Rectal smooth muscle tissue (tissue), 1 donor: ENCODE results near the gene LPP.
A peak's percentile ranks its signal among the peaks of the same experiment; 100 is the strongest.

ENCODE experiments used
- H3K27ac ChIP-seq: one replicate; pipeline ENCODE4 v1.7.0; 2013; ENCODE audit warnings: low read depth, low read length, inconsistent platforms
- H3K27me3 ChIP-seq: one replicate; pipeline ENCODE4 v1.7.0; 2013; ENCODE audit warnings: low read length; ENCODE audit not compliant: control insufficient read depth, insufficient read depth
- H3K36me3 ChIP-seq: one replicate; pipeline ENCODE4 v1.7.0; 2013; ENCODE audit warnings: low read length; ENCODE audit not compliant: control insufficient read depth, insufficient read depth
- H3K4me1 ChIP-seq: one replicate; pipeline ENCODE4 v1.7.0; 2013; ENCODE audit warnings: low read length; ENCODE audit not compliant: control insufficient read depth, insufficient read depth
- H3K4me3 ChIP-seq: one replicate; pipeline ENCODE4 v1.7.0; 2013; ENCODE audit warnings: low read length
- H3K9ac ChIP-seq: one replicate; pipeline ENCODE4 v1.7.0; 2013; ENCODE audit warnings: low read length

Gene LPP

DNA sequence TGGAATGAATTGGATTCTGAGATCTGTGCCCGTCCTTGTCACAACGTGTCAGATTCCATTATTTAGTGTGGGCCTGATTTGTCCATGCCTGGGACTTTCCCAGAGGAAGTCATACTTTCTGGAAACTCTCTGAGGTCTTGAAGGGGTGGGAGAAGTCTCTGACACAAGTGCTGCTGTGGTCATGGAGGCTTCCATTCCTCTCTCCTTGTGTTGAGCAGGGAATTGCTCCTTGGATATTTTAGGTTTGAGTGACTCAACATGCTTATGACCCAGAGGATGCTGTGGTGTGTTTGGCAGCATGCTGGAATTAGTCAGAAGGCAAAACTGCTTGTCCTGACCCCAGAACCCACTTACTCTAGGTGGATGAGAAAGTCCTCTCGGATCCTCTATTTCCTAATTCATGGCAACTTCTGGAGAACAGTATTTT, 132.1 kb downstream of the LPP start:
- no peak overlapping the region for H3K9ac ChIP-seq
- H3K4me1 ChIP-seq = peaks cover 45% of the 10 kb centered on the region
- peak overlapping the region; percentile 55 for H3K27ac ChIP-seq
- peaks cover 4% of the 10 kb centered on the region for H3K36me3 ChIP-seq
- H3K4me3 ChIP-seq = no peak overlapping the region
- no peaks in the 10 kb centered on the region for H3K27me3 ChIP-seq

DNA sequence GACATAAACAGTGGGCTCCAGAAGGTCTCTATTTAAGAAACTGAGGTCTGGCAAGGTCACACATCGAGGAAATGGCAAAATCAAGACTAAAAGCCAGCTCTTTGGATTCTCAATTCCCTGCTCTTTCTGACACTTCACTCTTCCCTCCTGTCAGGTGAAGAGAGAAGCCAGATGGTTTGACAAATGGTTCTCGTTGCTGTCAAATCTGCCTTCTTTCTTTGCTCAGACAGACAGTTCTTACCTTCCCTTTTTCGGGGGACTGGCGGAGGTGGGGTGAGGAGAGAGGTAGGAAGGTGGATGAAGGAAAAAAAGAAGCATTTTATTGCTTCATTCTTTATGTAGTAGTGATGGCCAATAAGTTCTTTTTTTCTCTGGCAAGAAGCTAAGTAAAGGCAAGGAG, 133.4 kb downstream of the LPP start:
- H3K9ac ChIP-seq = no peak overlapping the region
- peak overlapping the region; percentile 58 for H3K27ac ChIP-seq
- H3K36me3 ChIP-seq = peaks cover 4% of the 10 kb centered on the region
- H3K4me3 ChIP-seq = no peak overlapping the region
- no peaks in the 10 kb centered on the region for H3K27me3 ChIP-seq
- peaks cover 40% of the 10 kb centered on the region for H3K4me1 ChIP-seq

DNA sequence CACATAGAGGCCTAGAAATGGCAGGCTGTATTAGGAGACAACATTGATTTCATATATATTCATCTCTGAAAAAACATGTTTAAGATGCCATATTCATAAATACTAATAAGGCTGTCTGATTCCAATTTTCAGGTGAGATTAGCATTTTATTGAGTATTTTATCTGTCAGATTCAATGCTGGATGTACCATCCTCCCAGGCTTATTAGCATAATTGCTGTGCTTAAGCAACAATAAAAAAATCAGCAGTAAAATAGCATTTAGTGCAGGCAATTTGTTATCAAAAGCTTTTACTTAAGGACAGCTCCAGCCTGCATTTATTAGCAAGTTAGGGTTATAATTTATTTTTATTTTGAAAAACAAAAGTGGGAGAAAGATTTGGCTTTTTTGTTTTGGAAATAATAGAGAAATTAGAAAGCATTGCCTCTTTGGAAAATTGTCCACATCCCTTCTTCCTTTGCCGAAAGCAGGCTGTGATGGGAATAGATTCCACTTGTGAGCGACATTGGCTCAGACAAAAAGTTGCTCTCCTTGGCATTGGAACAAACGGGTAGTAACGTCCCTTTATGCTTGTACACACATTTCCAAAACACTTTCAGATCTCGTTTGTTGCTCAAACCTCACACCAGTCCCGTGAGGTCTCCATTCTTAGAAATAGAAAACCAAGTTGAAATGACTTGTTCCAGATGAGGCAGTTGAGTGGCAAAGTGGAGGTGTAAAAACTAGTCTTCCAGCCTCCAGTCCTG, 134.0 kb downstream of the LPP start:
- no peak overlapping the region for H3K9ac ChIP-seq
- no peak overlapping the region for H3K4me3 ChIP-seq
- H3K36me3 ChIP-seq = peaks cover 4% of the 10 kb centered on the region
- H3K27me3 ChIP-seq = no peaks in the 10 kb centered on the region
- H3K4me1 ChIP-seq = peaks cover 36% of the 10 kb centered on the region
- peak overlapping the region; percentile 58 for H3K27ac ChIP-seq

DNA sequence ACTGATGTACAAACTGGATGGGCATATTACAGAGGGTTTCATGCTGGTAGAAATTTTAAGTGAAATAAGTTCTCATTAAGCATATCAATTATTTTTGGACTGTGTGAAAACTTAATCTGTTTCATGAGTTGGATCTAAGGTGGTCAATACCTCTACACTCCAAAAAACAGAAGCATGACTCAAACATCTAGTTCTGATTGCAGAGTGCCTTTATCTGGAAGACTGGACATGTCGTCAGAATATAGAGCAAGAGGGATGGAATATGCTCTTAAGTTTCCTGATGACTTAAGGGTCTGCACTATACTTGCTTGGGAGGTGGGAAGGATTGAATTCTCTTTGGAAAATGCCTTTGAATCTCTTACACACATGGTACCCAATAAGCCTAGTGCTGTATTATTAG, 138.3 kb downstream of the LPP start:
- H3K4me3 ChIP-seq = no peak overlapping the region
- H3K36me3 ChIP-seq = peaks cover 4% of the 10 kb centered on the region
- H3K9ac ChIP-seq = no peak overlapping the region
- peak overlapping the region; percentile 83 for H3K27ac ChIP-seq
- H3K4me1 ChIP-seq = peaks cover 33% of the 10 kb centered on the region
- no peaks in the 10 kb centered on the region for H3K27me3 ChIP-seq

DNA sequence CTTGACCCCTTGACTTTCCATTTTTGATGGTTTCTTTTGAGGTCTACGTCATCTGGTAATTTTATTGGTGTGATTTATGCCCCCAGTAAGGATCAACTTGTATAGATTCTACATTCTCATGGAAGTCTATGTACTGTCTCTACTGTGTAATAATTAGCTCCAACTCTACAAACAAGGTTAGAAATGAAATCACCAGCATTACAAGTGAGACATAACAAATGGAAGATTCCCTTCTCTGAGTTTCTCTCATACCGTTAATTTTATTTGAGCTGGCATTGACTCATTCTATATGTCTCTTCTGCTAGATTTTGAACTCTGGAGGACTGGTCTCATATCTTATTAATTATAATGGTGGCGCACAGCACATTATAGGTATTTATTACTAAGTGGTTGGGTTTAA, 138.9 kb downstream of the LPP start:
- Histone ChIP-seq H3K9ac (no peak overlapping the region), H3K27me3 (no peaks in the 10 kb centered on the region), H3K36me3 (peaks cover 4% of the 10 kb centered on the region), H3K4me1 (peaks cover 30% of the 10 kb centered on the region), H3K4me3 (no peak overlapping the region), H3K27ac (peak overlapping the region; percentile 83)

DNA sequence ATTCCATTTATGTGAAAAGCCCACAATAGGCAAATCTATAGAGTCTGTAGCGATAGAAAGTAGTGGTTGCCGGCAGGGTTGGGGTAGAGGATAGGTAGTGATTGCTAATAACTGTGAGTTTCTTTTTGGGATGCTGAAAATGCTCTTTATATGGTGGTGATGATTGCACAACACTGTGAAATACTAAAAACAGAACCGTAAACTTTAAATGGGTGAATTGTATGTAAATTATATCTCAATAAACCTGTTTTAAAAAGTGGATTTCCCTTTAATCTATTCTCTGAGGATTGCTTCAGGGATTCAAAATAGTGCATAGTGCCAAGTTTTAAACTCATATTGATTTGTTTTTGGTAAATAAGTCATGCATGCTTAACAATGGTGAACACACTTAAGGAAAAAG, 140.2 kb downstream of the LPP start:
- Histone ChIP-seq H3K27me3 (no peaks in the 10 kb centered on the region), H3K4me1 (peaks cover 35% of the 10 kb centered on the region), H3K4me3 (no peak overlapping the region), H3K36me3 (peaks cover 4% of the 10 kb centered on the region), H3K9ac (no peak overlapping the region), H3K27ac (peak overlapping the region; percentile 83)

DNA sequence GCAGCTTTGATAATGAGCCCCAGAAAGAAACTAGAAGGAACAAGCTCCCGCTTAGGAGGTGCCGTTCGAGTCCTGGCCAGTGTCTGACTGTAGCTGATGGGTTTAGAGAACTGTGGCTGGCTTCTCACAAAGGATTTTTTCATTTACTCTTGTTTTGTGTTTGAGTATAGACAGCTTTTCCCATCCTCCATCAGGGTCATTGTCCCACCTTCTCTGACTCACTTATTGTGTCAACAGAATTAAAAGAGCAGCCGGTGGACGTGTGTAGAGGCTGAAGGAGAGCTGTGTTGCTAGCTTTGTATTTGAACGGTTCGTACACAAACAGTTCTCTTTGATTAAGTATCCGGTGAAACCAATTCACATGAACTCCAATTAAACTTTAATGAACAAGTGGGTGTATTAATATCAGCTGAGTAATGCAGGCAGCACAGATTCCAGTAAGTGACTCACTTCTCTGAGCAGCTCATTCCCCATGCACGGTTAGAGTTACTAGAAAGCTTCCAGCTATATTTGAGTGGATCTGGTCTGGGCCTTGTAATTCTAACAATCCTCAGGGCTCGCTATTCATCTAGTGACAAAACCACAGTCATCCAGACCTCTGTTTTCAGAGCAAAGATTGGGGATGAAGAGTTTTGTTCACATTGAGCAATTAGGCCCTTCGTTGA, 141.0 kb downstream of the LPP start:
- Histone ChIP-seq H3K9ac (no peak overlapping the region), H3K36me3 (peaks cover 4% of the 10 kb centered on the region), H3K4me3 (no peak overlapping the region), H3K4me1 (peaks cover 42% of the 10 kb centered on the region), H3K27me3 (no peaks in the 10 kb centered on the region), H3K27ac (peak overlapping the region; percentile 83)

DNA sequence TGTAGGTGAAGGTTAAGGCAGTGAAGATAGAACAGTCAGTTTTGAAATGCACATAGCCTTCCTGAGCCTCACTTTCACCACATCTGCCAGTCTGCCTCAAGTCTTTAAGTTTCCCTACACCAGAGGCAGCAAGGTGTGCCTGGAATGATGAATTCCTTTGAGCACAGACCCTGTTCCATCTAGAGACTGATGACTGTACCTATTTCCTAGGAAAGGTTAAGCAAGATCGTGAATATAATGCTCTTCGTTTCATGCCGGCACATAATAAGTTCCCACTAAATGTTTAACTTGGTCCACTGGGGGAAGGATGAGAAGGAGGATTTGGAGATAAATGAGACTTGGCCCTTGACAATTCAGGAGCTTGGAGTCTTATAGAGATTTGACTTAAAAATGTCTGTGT, 141.9 kb downstream of the LPP start:
- H3K4me3 ChIP-seq = no peak overlapping the region
- H3K27ac ChIP-seq = peak overlapping the region; percentile 83
- H3K36me3 ChIP-seq = no peaks in the 10 kb centered on the region
- no peaks in the 10 kb centered on the region for H3K27me3 ChIP-seq
- no peak overlapping the region for H3K9ac ChIP-seq
- peaks cover 48% of the 10 kb centered on the region for H3K4me1 ChIP-seq

DNA sequence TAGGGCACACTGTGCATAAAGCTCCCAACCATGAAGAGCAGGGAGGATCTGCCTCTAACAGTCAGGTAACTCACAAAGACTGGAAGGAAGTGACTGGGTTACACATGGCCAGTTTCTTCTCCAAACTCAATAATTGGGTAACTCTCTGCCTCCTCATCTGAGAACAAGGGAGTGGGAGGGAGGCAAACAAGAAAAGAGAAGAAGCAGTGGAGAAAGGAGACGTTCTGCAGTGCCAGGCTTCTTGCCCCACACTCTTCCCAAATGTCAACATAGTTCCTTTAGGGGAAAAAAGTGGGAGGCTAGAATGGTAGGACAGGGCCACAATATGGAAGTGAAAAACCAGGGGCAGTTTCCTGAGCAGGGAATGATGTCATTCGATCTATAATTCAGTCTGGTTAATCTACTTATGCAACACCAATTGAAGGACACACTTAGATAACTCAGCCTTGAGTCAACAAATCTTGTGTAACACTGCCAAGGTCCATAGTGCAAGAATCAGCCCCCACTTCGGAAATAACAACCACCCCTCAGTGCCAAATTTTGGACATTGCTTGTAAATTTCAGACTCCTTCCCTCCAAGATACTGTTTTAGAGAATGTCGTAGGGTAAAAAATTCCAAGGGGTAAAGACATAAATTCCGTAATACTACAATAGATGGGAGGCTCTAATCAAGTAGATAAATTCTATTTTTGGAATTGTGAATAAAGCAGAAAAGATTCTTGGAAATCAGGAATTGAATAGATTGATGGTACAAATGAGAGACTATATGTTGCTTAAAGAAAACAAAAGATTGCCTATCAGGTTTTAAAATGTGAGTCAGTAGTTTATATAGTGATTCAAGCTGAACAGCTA, 143.0 kb downstream of the LPP start:
- Histone ChIP-seq H3K4me1 (peaks cover 48% of the 10 kb centered on the region), H3K9ac (no peak overlapping the region), H3K27ac (peak overlapping the region; percentile 83), H3K4me3 (no peak overlapping the region), H3K27me3 (no peaks in the 10 kb centered on the region), H3K36me3 (no peaks in the 10 kb centered on the region)

DNA sequence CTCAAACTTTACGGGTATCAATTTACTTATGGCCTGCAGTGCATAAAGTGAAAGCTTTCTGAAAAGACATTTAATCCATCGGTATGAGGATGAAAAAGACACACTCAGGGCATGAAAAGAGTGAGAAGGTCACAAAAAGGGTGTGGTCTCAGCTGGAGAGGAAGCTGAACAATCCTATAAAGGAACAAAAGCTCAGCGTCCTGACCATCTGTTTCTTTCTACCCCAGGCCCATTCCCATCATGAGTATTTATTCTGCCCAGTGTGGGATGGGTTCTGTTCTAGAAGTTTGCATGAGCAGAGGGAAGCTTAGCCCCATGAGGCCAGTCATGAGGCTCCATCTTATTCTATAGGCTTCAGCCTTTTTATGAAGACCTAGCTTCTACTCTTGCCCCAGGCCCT, 144.6 kb downstream of the LPP start:
- Histone ChIP-seq H3K27ac (peak overlapping the region; percentile 83), H3K4me1 (peaks cover 55% of the 10 kb centered on the region), H3K9ac (no peak overlapping the region), H3K4me3 (no peak overlapping the region), H3K27me3 (no peaks in the 10 kb centered on the region), H3K36me3 (no peaks in the 10 kb centered on the region)

DNA sequence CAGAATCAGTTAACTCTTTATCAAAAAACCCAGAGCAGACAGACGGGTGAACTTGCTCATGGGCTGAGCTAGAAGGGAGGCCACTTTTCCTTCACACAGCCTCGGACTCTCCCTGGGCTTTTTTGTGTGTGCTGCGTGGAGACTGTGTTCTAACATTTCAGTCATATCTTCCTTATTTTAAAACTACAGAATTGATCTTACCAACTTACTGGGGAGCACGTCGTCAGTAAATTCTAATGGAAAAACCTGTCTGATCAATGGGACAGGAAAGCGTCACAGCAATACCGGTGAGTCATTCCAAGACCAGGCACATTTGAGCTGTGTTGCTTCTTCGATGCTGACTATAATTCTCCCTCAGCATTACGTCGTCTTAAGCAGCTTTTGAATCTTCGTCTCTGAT, 145.1 kb downstream of the LPP start:
- H3K4me3 ChIP-seq = no peak overlapping the region
- H3K27me3 ChIP-seq = no peaks in the 10 kb centered on the region
- H3K27ac ChIP-seq = peak overlapping the region; percentile 83
- H3K9ac ChIP-seq = no peak overlapping the region
- no peaks in the 10 kb centered on the region for H3K36me3 ChIP-seq
- peaks cover 54% of the 10 kb centered on the region for H3K4me1 ChIP-seq

DNA sequence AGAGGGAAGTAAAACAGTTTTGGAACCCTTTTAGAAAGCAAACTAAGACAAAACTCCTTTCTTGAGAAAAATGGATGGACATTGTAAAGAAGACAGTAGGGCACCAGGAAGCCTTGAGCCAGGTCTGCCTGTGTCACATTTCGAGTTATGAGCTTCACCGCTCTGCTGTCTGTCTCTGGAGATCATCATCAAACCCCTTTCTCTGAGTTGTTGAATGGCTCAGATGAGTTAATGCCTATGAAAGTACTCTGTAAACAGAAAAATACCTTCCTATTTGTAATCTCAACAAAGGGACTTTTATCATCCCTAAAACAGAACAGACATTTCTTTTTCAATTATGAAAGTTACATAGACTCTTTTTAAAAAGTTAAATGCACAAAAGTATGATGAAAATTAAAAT, 145.8 kb downstream of the LPP start:
- peak overlapping the region; percentile 83 for H3K27ac ChIP-seq
- H3K4me3 ChIP-seq = no peak overlapping the region
- H3K4me1 ChIP-seq = peaks cover 50% of the 10 kb centered on the region
- no peak overlapping the region for H3K9ac ChIP-seq
- no peaks in the 10 kb centered on the region for H3K36me3 ChIP-seq
- H3K27me3 ChIP-seq = no peaks in the 10 kb centered on the region
